GM23338 (cell line): ENCODE data around the gene C14orf93.

Experiments used
- CREB1 ChIP-seq: fragments of 250-450 bp; sonication (Bioruptor Pico); IDR thresholded peaks from 2 replicates; pipeline ENCODE4 v1.5.0; 2020; ENCODE audit warnings: low read depth, mild to moderate bottlenecking, moderate library complexity
- CTCF ChIP-seq, 2 experiments: fragments of 200-600 bp in 1 of 2; sonication (generic) in 1 of 2; conservative IDR thresholded peaks; 2 replicates each; pipeline versions ENCODE4 v1.5.1 to v1.6.1; 2016 to 2017; ENCODE audit warnings: antibody characterized with exemption in 2 of 2, low read depth in 2 of 2, mild to moderate bottlenecking in 2 of 2, moderate library complexity in 1 of 2
- ETS1 ChIP-seq: IDR thresholded peaks from 2 replicates; pipeline ENCODE4 v1.6.1; 2016; ENCODE audit warnings: antibody characterized with exemption
- EZH2 ChIP-seq: fragments of 200-600 bp; sonication (generic); IDR thresholded peaks from one replicate; pipeline ENCODE4 v1.8.0; 2017; ENCODE audit warnings: antibody characterized with exemption, mild to moderate bottlenecking, low read depth; ENCODE audit not compliant: unreplicated experiment
- EZH2phosphoT487 ChIP-seq: fragments of 200-600 bp; sonication (generic); IDR thresholded peaks from one replicate; pipeline ENCODE4 v1.8.1; 2018; ENCODE audit warnings: antibody characterized with exemption; ENCODE audit not compliant: unreplicated experiment
- JUNB ChIP-seq: IDR thresholded peaks from one replicate; pipeline ENCODE4 v1.6.1; 2016; ENCODE audit warnings: antibody characterized with exemption; ENCODE audit not compliant: unreplicated experiment
- POLR2AphosphoS5 ChIP-seq: IDR thresholded peaks from 2 replicates; pipeline ENCODE4 v1.6.1; 2016; ENCODE audit warnings: antibody characterized with exemption, low read depth
- REST ChIP-seq: IDR thresholded peaks from one replicate; pipeline ENCODE4 v1.6.1; 2018; ENCODE audit warnings: antibody characterized with exemption; ENCODE audit not compliant: unreplicated experiment
- STAT1 ChIP-seq: IDR thresholded peaks from one replicate; pipeline ENCODE4 v1.6.1; 2016; ENCODE audit warnings: antibody characterized with exemption; ENCODE audit not compliant: unreplicated experiment
- ZNF114 ChIP-seq: fragments of 250-450 bp; sonication (Bioruptor Pico); IDR thresholded peaks from 2 replicates; pipeline ENCODE4 v1.5.0; 2020; ENCODE audit warnings: mild to moderate bottlenecking, moderate library complexity
- ZNF331 ChIP-seq: fragments of 250-450 bp; sonication (Bioruptor Pico); IDR thresholded peaks from 2 replicates; pipeline ENCODE4 v1.5.0; 2020; ENCODE audit warnings: low read depth, mild to moderate bottlenecking, moderate library complexity
- ZNF462 ChIP-seq: fragments of 250-450 bp; sonication (Bioruptor Pico); IDR thresholded peaks from 2 replicates; pipeline ENCODE4 v1.5.0; 2020; ENCODE audit warnings: mild to moderate bottlenecking, moderate library complexity

- TF ChIP-seq CTCF (conservative IDR thresholded peaks at IDR 0.05; ENCODE audit: low read depth in 2 of 2) (no peak), EZH2 (no peak), POLR2AphosphoS5 (no peak), EZH2phosphoT487 (no peak), JUNB (no peak), REST (no peak), CREB1 (CRISPR knock-in tag) (no peak), ZNF114 (CRISPR knock-in tag) (no peak), ZNF331 (CRISPR knock-in tag) (no peak), ZNF462 (CRISPR knock-in tag) (no peak), ETS1 (no peak), STAT1 (no peak)
Measured at GRCh38 chr14:23030936-23031335, 21.0 kb upstream of the C14orf93 start.
